Hematopoietic multipotent progenitor cell treated with erythropoietin and hydrocortisone succinate and interleukin-3 and kit ligand, for 6 days (in vitro differentiated cells): ENCODE data around the gene FYN.

Experiments
- DNase-seq: peaks from one replicate; pipeline ENCODE4 v3.0.0-alpha.2; 2015

Gene FYN

GRCh38 chr6:111674413-111674812 is 198.8 kb downstream of the FYN start:
- DNase-seq: no peak

- DNase-seq: no peak
These were observed 199.3 kb downstream of the FYN start for GRCh38 chr6:111673937-111674336.

- DNase-seq: no peak
These were observed 199.7 kb downstream of the FYN start for GRCh38 chr6:111673532-111673931.

GRCh38 chr6:111672761-111673450 is 200.3 kb downstream of the FYN start:
- DNase-seq: no peak

- no peak for DNase-seq
These were observed 203.9 kb downstream of the FYN start for GRCh38 chr6:111669326-111669725.

GRCh38 chr6:111668410-111668809 is 204.8 kb downstream of the FYN start:
- DNase-seq: no peak

GRCh38 chr6:111667931-111668330 is 205.3 kb downstream of the FYN start:
- DNase-seq: no peak

- DNase-seq: no peak
These were observed 206.4 kb downstream of the FYN start for GRCh38 chr6:111666847-111667246.

- DNase-seq: no peak
These were observed 208.7 kb downstream of the FYN start for GRCh38 chr6:111664565-111665030.

- no peak for DNase-seq
These were observed 209.3 kb downstream of the FYN start for GRCh38 chr6:111663692-111664564.

GRCh38 chr6:111662794-111663593 is 210.3 kb downstream of the FYN start:
- peak; percentile 36 for DNase-seq

GRCh38 chr6:111662072-111662793 is 211.0 kb downstream of the FYN start:
- DNase-seq: no peak

- DNase-seq: no peak
These were observed 211.7 kb downstream of the FYN start for GRCh38 chr6:111661541-111662061.

- no peak for DNase-seq
These were observed 212.7 kb downstream of the FYN start for GRCh38 chr6:111660531-111660930.

GRCh38 chr6:111658462-111659154 is 214.6 kb downstream of the FYN start:
- no peak for DNase-seq

GRCh38 chr6:111657146-111657545 is 216.1 kb downstream of the FYN start:
- DNase-seq: no peak

- no peak for DNase-seq
These were observed 219.3 kb downstream of the FYN start for GRCh38 chr6:111653979-111654378.

GRCh38 chr6:111653434-111653833 is 219.8 kb downstream of the FYN start:
- no peak for DNase-seq

- no peak for DNase-seq
These were observed 221.1 kb downstream of the FYN start for GRCh38 chr6:111652156-111652555.

- DNase-seq: peak; percentile 79
These were observed 221.8 kb downstream of the FYN start for GRCh38 chr6:111651185-111652034.

GRCh38 chr6:111650049-111650448 is 223.2 kb downstream of the FYN start:
- DNase-seq: no peak
